ENCODE measurements around the gene SMIM10L2A. TPM values are rescaled to one million over a fixed set of nuclear protein-coding genes. Genes with fewer than 3 reads are reported as not detected.
"Not testable (repeated sequence)": the region's sequence is repeated elsewhere in the genome, so short reads cannot be mapped to it uniquely, and the experiment has no call there.

The SMIM10L2A gene
- total RNA-seq, 1 experiment from 2014 or later: 0.73 TPM

DNA sequence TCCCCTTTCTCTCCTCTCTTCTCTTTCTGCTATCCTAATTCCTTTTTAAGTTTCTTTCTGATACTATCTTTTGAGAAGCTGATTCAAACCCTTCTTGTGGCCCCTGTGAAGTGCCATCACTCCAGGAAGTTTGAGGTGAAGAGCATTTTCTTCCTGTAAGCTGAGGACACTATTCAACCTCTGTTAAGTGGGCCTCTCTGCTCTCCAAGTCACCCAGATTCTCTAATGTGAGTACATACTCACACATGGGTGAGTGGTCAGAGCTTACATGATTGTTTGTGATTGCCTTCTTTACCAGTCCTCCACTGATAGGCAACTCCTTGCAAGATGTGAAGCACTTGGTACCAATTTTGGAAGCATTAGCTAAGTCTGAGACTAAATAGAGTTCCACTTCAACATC is 18.4 kb upstream of the SMIM10L2A start:
- ChIA-PET CTCF (no interaction called here), POLR2A (ENCODE audit: unreplicated experiment) (no interaction called here)
- Histone ChIP-seq H2AFZ (ENCODE audit: low read length) (no peak overlapping the region), H3K4me1 (ENCODE audit: insufficient read depth, low read length) (no peaks in the 10 kb centered on the region), H3K9me2 (replicated peaks; ENCODE audit: low read length) (no peaks in the 10 kb centered on the region), H3K4me3 (ENCODE audit: low read length) (no peak overlapping the region), H3K9ac (ENCODE audit: low read length) (no peak overlapping the region), H3K27ac (ENCODE audit: low read length) (no peak overlapping the region), H3K79me2 (ENCODE audit: low read length) (no peaks in the 10 kb centered on the region), H3F3A (ENCODE audit: low read length, unreplicated experiment) (no peaks in the 10 kb centered on the region), H4K20me1 (ENCODE audit: low read length) (no peaks in the 10 kb centered on the region), H3K4me2 (ENCODE audit: low read length) (no peak overlapping the region), H3K27me3 (ENCODE audit: low read length) (no peaks in the 10 kb centered on the region), H3K36me3 (ENCODE audit: low read depth, low read length) (no peaks in the 10 kb centered on the region), H3K9me3 (ENCODE audit: low read length) (no peaks in the 10 kb centered on the region)
- no peak for DNase-seq
- ATAC-seq: no peak
- TF ChIP-seq EZH2phosphoT487 (IDR thresholded peaks at IDR 0.05; ENCODE audit: borderline replicate concordance, low read length) (no peak), EZH2 (IDR thresholded peaks at IDR 0.05; ENCODE audit: low read length, unreplicated experiment) (no peak)
- TF ChIP-seq, protein P1, sequence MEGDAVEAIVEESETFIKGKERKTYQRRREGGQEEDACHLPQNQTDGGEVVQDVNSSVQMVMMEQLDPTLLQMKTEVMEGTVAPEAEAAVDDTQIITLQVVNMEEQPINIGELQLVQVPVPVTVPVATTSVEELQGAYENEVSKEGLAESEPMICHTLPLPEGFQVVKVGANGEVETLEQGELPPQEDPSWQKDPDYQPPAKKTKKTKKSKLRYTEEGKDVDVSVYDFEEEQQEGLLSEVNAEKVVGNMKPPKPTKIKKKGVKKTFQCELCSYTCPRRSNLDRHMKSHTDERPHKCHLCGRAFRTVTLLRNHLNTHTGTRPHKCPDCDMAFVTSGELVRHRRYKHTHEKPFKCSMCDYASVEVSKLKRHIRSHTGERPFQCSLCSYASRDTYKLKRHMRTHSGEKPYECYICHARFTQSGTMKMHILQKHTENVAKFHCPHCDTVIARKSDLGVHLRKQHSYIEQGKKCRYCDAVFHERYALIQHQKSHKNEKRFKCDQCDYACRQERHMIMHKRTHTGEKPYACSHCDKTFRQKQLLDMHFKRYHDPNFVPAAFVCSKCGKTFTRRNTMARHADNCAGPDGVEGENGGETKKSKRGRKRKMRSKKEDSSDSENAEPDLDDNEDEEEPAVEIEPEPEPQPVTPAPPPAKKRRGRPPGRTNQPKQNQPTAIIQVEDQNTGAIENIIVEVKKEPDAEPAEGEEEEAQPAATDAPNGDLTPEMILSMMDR (conservative IDR thresholded peaks at IDR 0.05; ENCODE audit: low read depth, low read length): no peak
- BruUV-seq (replicated peaks): no TSS peak
- intact Hi-C loops (cut with micrococcal nuclease): no loop called here

DNA sequence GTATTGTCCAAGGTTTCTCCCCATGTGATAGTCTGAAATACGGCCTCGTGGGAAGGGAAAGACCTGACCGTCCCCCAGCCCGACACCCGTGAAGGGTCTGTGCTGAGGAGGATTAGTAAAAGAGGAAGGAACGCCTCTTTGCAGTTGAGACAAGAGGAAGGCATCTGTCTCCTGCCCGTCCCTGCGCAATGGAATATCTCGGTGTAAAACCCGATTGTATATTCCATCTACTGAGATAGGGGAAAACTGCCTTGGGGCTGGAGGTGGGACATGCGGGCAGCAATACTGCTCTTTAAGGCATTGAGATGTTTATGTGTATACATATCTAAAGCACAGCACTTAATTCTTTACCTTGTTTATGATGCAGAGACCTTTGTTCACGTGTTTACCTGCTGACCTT is 15.3 kb upstream of the SMIM10L2A start:
- intact Hi-C loops (cut with micrococcal nuclease); BruUV-seq (replicated peaks); H3K27me3 ChIP-seq (ENCODE audit: low read length); H3K4me2 ChIP-seq (ENCODE audit: low read length); ATAC-seq; H3K4me1 ChIP-seq (ENCODE audit: insufficient read depth, low read length); H3K9me3 ChIP-seq (ENCODE audit: low read length); H3K79me2 ChIP-seq (ENCODE audit: low read length); H4K20me1 ChIP-seq (ENCODE audit: low read length); H3K9ac ChIP-seq (ENCODE audit: low read length); H3K4me3 ChIP-seq (ENCODE audit: low read length); POLR2A ChIA-PET (ENCODE audit: unreplicated experiment); H3K27ac ChIP-seq (ENCODE audit: low read length); H3K36me3 ChIP-seq (ENCODE audit: low read depth, low read length); H2AFZ ChIP-seq (ENCODE audit: low read length); DNase-seq; H3F3A ChIP-seq (ENCODE audit: low read length, unreplicated experiment); H3K9me2 ChIP-seq (replicated peaks; ENCODE audit: low read length); CTCF ChIA-PET: not testable (repeated sequence)

DNA sequence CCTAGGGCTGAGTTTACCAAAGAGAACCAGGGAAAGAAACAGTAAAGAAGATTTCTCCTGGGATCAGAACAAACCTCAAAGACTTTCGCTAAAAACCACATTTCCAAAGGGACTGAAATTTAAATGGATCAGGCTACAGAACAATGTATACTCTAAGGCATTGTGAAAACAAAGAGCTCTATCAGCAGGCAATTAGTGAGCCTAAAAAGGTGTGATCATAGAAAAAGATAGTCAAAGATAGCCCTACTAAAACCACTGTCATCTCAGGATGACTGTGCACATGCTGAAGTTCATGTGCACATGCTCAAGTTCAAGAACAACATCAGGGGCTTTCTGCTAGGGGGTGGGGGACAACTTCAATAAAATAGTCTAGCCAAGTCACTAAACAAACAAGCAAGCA is 12.9 kb upstream of the SMIM10L2A start:
- Histone ChIP-seq H4K20me1 (ENCODE audit: low read length) (no peaks in the 10 kb centered on the region), H3K4me3 (ENCODE audit: low read length) (no peak overlapping the region), H3K79me2 (ENCODE audit: low read length) (no peaks in the 10 kb centered on the region), H2AFZ (ENCODE audit: low read length) (no peak overlapping the region), H3F3A (ENCODE audit: low read length, unreplicated experiment) (no peaks in the 10 kb centered on the region), H3K9me2 (replicated peaks; ENCODE audit: low read length) (no peaks in the 10 kb centered on the region), H3K4me2 (ENCODE audit: low read length) (no peak overlapping the region), H3K4me1 (ENCODE audit: insufficient read depth, low read length) (no peaks in the 10 kb centered on the region), H3K27me3 (ENCODE audit: low read length) (no peaks in the 10 kb centered on the region), H3K36me3 (ENCODE audit: low read depth, low read length) (no peaks in the 10 kb centered on the region), H3K9ac (ENCODE audit: low read length) (no peak overlapping the region), H3K9me3 (ENCODE audit: low read length) (no peaks in the 10 kb centered on the region), H3K27ac (ENCODE audit: low read length) (no peak overlapping the region)
- ChIA-PET CTCF (no interaction called here), POLR2A (ENCODE audit: unreplicated experiment) (interaction anchor here (0.5 kb wide), 1 partner anchor 103 kb away, joined by 3 read pairs; no protein-coding TSS in a partner anchor)
- intact Hi-C loops (cut with micrococcal nuclease): no loop called here
- ATAC-seq (no peak), DNase-seq (no peak)
- no peak for TF ChIP-seq EZH2 (IDR thresholded peaks at IDR 0.05; ENCODE audit: low read length, unreplicated experiment)
- no peak for TF ChIP-seq EZH2phosphoT487 (IDR thresholded peaks at IDR 0.05; ENCODE audit: borderline replicate concordance, low read length)
- TF ChIP-seq, protein P1 (conservative IDR thresholded peaks at IDR 0.05; ENCODE audit: low read depth, low read length): no peak
- no TSS peak for BruUV-seq (replicated peaks)
